Stomach (tissue), 9 donors: ENCODE data around the gene SPHK2. TPM values are rescaled to one million over a fixed set of nuclear protein-coding genes. Genes with fewer than 3 reads are reported as not detected.
"Not testable (repeated sequence)": the region's sequence is repeated elsewhere in the genome, so short reads cannot be mapped to it uniquely, and the experiment has no call there.

Experiments used
- DNase-seq, 2 donors: peaks; one replicate each; pipeline versions ENCODE4 v3.0.0 to v3.0.0-alpha.2; 2013 to 2019
- H3K27ac ChIP-seq, 5 donors: fragments of 200-600 bp in 4 of 5; sonication (generic) in 4 of 5; one replicate each; pipeline ENCODE4 v1.5.1; 2013 to 2019; ENCODE audit warnings: mild to moderate bottlenecking in 1 of 5, moderate library complexity in 1 of 5
- H3K27me3 ChIP-seq, 3 donors: fragments of 200-600 bp; sonication (generic); one replicate each; pipeline ENCODE4 v1.5.1; 2017 to 2019; ENCODE audit warnings: mixed run types in 1 of 3
- H3K36me3 ChIP-seq, 4 donors: fragments of 200-600 bp; sonication (generic); 1 replicate in 3 of 4; 2 replicates in 1 of 4; pipeline ENCODE4 v1.5.1; 2016 to 2019
- H3K4me1 ChIP-seq, 4 donors: fragments of 200-600 bp; sonication (generic); one replicate each; pipeline ENCODE4 v1.5.1; 2016 to 2019
- H3K4me3 ChIP-seq, 4 donors: fragments of 200-600 bp; sonication (generic) in 3 of 4; one replicate each; pipeline ENCODE4 v1.5.1; 2016 to 2019; ENCODE audit warnings: mild to moderate bottlenecking in 1 of 4
- H3K9me3 ChIP-seq, 4 donors: fragments of 200-600 bp; sonication (generic); one replicate each; pipeline ENCODE4 v1.5.1; 2016 to 2019
- EP300 ChIP-seq: sonication (generic); formaldehyde crosslinking; IDR thresholded peaks from one replicate; pipeline ENCODE4 v1.6.1; 2017; ENCODE audit warnings: antibody characterized with exemption
- POLR2A ChIP-seq, 4 donors: fragments of 450-650 bp; IDR thresholded peaks; one replicate each; pipeline ENCODE4 v1.6.1; 2016; ENCODE audit warnings: antibody characterized with exemption in 4 of 4, control low read depth in 2 of 4, mild to moderate bottlenecking in 1 of 4, moderate library complexity in 1 of 4
- POLR2AphosphoS5 ChIP-seq, 3 donors: sonication (generic); formaldehyde crosslinking; IDR thresholded peaks; one replicate each; pipeline ENCODE4 v1.6.1; 2016; ENCODE audit warnings: antibody characterized with exemption in 3 of 3
- WGBS, 5 donors: extraction: QIAGEN DNeasy Blood & Tissue Kit in 3 of 5; methylation state at CpG; one replicate each; pipeline versions ENCODE4 v1.1.5 to v1.1.7; 2013 to 2018; 5-methylcytosine and 5-hydroxymethylcytosine counted together
- intact Hi-C: fragments of 100-400 bp; cut with DNase I; formaldehyde crosslinking; loops from one replicate; pipeline ENCODE4 v1.15.1; 2023; ENCODE audit warnings: low total_unique reads
- polyA plus RNA-seq, 3 donors: library from polyadenylated mRNA; stranded (reverse); fragments of 200-250 nt; gene quantifications; one replicate each; pipeline ENCODE4 v1.2.3, GENCODE V29; 2013
- total RNA-seq, 5 donors: library from RNA; depleted of rRNA; stranded (reverse); fragments of >200 nt; gene quantifications; one replicate each; pipeline versions ENCODE4 v1.1.0 to v1.2.3, GENCODE V29; 2014 to 2016
- TF ChIP-seq, protein P1 (sequence below), 7 experiments: fragments of 450-650 bp in 4 of 7; fragments of 200-600 bp in 3 of 7; sonication (generic) in 3 of 7; IDR thresholded peaks; one replicate each; pipeline ENCODE4 v1.5.1; 2016 to 2019; ENCODE audit warnings: antibody characterized with exemption in 7 of 7, control low read depth in 2 of 7, mild to moderate bottlenecking in 1 of 7
- donor health status: healthy with polysubstance abuse.
- donor health status: Bipolar disorder and iron deficiency.
- donor health status: healthy.

The SPHK2 gene
- total and polyA plus RNA-seq, 8 donors: 9.4 to 156 (median 19.6) TPM

DNA sequence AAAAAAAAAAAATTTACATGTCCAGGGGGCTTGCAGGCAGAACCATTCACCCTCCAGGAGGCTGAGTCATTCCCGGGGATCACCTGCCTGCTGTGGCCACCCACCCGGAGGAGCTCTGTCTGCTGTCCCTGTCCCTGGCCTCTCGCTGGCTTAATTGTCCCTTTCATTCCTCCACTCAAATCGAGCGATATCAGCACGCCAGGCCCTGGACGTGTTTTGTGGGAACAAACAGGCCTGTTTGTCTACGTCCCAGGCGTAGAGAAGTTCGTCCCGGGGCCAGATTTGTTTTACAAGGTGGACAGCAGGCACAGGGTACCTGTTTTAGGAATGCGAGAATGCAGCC lies 46.2 kb upstream of the SPHK2 start:
- peaks cover 12 to 53% (median 36%) of the 10 kb centered on the region in 4 donors for H3K4me1 ChIP-seq
- DNase-seq: peak; percentile 55 to 60
- TF ChIP-seq, protein P1, sequence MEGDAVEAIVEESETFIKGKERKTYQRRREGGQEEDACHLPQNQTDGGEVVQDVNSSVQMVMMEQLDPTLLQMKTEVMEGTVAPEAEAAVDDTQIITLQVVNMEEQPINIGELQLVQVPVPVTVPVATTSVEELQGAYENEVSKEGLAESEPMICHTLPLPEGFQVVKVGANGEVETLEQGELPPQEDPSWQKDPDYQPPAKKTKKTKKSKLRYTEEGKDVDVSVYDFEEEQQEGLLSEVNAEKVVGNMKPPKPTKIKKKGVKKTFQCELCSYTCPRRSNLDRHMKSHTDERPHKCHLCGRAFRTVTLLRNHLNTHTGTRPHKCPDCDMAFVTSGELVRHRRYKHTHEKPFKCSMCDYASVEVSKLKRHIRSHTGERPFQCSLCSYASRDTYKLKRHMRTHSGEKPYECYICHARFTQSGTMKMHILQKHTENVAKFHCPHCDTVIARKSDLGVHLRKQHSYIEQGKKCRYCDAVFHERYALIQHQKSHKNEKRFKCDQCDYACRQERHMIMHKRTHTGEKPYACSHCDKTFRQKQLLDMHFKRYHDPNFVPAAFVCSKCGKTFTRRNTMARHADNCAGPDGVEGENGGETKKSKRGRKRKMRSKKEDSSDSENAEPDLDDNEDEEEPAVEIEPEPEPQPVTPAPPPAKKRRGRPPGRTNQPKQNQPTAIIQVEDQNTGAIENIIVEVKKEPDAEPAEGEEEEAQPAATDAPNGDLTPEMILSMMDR (IDR thresholded peaks at IDR 0.05): no peak
- TF ChIP-seq EP300 (no peak), POLR2AphosphoS5 (IDR thresholded peaks at IDR 0.05) (no peak), POLR2A (IDR thresholded peaks at IDR 0.05) (no peak)
- no peaks in the 10 kb centered on the region for H3K9me3 ChIP-seq
- no peaks in the 10 kb centered on the region for H3K27me3 ChIP-seq
- no peak overlapping the region for H3K4me3 ChIP-seq
- H3K36me3 ChIP-seq: no peaks in the 10 kb centered on the region
- peak overlapping the region; percentile 13 to 82 (median 63) for H3K27ac ChIP-seq
- intact Hi-C loops: no loop called here
- 34 to 62% (median 46%) methylated on average over 12 of the region's 12 CpGs for WGBS, 5 donors

DNA sequence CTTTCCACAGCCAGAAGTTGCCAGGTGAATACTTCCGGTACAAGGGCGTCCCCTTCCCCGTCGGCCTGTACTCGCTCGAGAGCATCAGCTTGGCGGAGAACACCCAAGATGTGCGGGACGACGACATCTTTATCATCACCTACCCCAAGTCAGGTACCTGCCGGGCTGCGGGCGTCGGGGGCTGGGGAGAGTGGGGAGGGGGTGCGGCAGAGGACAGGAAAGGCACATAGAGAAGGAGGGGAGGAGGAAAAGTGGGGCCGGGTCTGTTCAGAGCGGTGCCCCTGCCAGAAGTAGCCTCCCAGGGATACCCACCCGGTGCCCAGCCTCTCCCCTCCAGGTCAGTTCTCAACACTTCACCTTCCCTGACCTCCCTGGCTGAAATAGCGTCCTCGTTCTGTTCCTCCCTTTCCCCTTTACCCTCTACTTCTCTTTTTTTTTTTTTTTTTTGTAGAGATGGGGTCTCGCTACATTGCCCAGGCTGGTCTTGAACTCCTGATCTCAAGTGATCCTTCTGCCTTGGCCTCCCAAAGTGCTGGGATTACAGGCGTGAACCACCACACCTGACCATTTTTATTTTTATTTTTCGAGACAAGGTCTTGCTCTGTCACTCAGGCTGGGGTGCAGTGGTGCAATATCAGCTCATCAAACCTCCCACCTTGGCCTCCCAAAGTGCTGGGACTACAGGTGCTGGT lies 43.2 kb upstream of the SPHK2 start:
- Histone ChIP-seq H3K27ac (no peak overlapping the region), H3K4me1 (peaks cover 11 to 30% (median 23%) of the 10 kb centered on the region in 4 donors), H3K4me3 (no peak overlapping the region), H3K36me3 (no peaks in the 10 kb centered on the region), H3K27me3 (no peaks in the 10 kb centered on the region), H3K9me3 (no peaks in the 10 kb centered on the region)
- intact Hi-C loops: no loop called here
- no peak for DNase-seq
- no peak for TF ChIP-seq POLR2AphosphoS5 (IDR thresholded peaks at IDR 0.05)
- TF ChIP-seq, protein P1 (IDR thresholded peaks at IDR 0.05): no peak
- no peak for TF ChIP-seq POLR2A (IDR thresholded peaks at IDR 0.05)
- TF ChIP-seq EP300: no peak
- 81 to 87% (median 84%) methylated on average over 13 to 23 of the region's 23 CpGs for WGBS, 5 donors

GRCh38 chr19:48577908-48578307 lies 41.4 kb upstream of the SPHK2 start:
- H3K27me3 ChIP-seq, DNase-seq, H3K4me3 ChIP-seq, H3K27ac ChIP-seq, intact Hi-C loops, H3K36me3 ChIP-seq, H3K9me3 ChIP-seq: not testable (repeated sequence)
- H3K4me1 ChIP-seq: peaks cover 6 to 17% (median 16%) of the 10 kb centered on the region in 4 donors
- 88 to 96% (median 92%) methylated on average over 7 of the region's 7 CpGs for WGBS, 5 donors

DNA sequence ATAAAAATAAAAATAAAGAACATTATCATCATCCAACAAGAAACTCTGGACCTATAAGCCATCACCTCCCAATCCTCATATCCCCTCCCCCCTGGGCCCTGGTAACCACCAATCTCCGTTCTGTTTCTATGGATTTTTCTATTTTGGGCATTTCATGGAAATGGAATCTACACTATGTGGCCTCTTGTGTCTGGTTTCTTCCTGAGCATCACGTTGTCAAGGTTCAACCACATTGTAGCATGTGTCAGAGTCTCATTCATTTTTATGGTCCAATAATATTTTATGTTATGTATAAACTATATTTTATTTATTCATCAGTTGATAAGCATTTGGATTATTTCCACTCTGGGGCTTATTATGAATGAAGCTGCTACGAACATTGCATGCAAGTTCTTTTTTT lies 40.4 kb upstream of the SPHK2 start:
- Histone ChIP-seq H3K4me3 (no peak overlapping the region), H3K36me3 (no peaks in the 10 kb centered on the region), H3K9me3 (no peaks in the 10 kb centered on the region), H3K27me3 (no peaks in the 10 kb centered on the region), H3K4me1 (peaks cover 2 to 14% (median 9%) of the 10 kb centered on the region in 4 donors), H3K27ac (no peak overlapping the region)
- intact Hi-C loops: no loop called here
- TF ChIP-seq POLR2A (IDR thresholded peaks at IDR 0.05): no peak
- TF ChIP-seq EP300: no peak
- TF ChIP-seq, protein P1 (IDR thresholded peaks at IDR 0.05): no peak
- no peak for TF ChIP-seq POLR2AphosphoS5 (IDR thresholded peaks at IDR 0.05)
- WGBS, 5 donors: 34 to 56% (median 45%) methylated on average over 3 of the region's 3 CpGs
- DNase-seq: no peak

DNA sequence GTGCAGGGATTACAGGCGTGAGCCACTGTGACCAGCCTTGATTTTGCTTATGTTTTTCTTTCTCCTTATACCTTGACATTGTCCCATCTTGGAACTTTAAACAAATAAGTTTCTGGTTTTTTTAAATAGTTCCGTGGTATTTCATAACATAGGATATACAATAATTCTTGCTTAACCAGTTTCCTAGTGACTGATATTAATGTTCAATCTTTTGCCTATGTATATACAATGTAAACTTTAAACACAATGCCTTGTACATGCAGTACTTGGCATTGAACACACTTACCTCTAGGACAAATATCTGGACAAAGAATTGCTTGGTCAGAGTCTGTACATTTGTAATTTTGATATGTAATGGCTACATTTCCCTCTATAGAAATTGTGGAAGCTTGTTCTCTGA lies 37.1 kb upstream of the SPHK2 start:
- Histone ChIP-seq H3K4me3 (no peak overlapping the region), H3K9me3 (no peaks in the 10 kb centered on the region), H3K4me1 (peaks cover 6 to 15% (median 10%) of the 10 kb centered on the region in 4 donors), H3K27me3 (no peaks in the 10 kb centered on the region), H3K36me3 (no peaks in the 10 kb centered on the region), H3K27ac (peak overlapping the region in 3 of 5 donors; percentile 15 to 43 (median 30))
- WGBS, 5 donors: 22 to 43% (median 31%) methylated on average over 2 of the region's 2 CpGs
- intact Hi-C loops: no loop called here
- TF ChIP-seq, protein P1 (IDR thresholded peaks at IDR 0.05): no peak
- TF ChIP-seq POLR2A (IDR thresholded peaks at IDR 0.05) (no peak), EP300 (no peak)
- DNase-seq: peak in 1 of 2 donors; percentile 54
